SHP77 treated with DMSO at 0.1 percent for 48 hours (cell line): ENCODE measurements around the gene TNNT1.
A peak's percentile ranks its signal among the peaks of the same experiment; 100 is the strongest.
"Not testable (repeated sequence)": the region's sequence is repeated elsewhere in the genome, so short reads cannot be mapped to it uniquely, and the experiment has no call there.

ENCODE experiments used
- DNase-seq: peaks from one replicate; lab custom pipeline; 2025; lab: John Stamatoyannopoulos, UW

The TNNT1 gene

GRCh38 chr19:55169136-55169535 lies 20.1 kb upstream of the TNNT1 start:
- DNase-seq, result no peak

- peak; percentile 89 for DNase-seq
These were observed 17.7 kb upstream of the TNNT1 start, which contains the start of gene DNAAF3 for GRCh38 chr19:55166530-55167268. TSS of gene DNAAF3 (minus strand) at chr19:55166613. CDS start at chr19:55166413, 200 bp downstream.

DNA sequence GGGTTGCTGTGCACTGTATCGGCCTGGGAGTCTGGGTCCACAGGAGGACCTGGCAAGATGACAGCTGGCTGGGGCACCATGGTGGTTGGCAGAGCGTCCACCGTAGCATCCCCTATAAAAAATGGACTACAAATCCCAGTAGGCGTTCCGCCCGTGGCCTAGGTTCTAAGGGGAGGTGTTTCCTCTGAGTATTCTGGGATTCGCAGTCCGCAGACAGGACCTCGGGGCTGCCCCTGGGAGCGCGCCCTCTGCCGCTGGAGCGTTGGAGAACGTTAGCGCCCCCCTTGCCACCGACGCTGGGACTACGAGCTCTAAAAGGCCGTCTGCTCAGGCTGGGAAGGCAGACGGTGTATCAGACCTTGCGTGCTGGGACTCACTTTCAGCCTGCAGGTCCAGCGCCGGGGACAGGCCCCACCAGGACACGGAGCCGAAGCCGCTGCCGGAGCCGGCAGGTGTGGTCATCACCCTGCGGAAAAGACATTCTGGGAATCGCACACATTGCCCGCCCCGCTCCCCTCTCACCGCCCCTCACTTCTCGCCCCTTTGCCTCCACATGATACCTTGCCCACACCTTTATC lies 17.0 kb upstream of the TNNT1 start:
- peak; percentile 82 for DNase-seq

DNA sequence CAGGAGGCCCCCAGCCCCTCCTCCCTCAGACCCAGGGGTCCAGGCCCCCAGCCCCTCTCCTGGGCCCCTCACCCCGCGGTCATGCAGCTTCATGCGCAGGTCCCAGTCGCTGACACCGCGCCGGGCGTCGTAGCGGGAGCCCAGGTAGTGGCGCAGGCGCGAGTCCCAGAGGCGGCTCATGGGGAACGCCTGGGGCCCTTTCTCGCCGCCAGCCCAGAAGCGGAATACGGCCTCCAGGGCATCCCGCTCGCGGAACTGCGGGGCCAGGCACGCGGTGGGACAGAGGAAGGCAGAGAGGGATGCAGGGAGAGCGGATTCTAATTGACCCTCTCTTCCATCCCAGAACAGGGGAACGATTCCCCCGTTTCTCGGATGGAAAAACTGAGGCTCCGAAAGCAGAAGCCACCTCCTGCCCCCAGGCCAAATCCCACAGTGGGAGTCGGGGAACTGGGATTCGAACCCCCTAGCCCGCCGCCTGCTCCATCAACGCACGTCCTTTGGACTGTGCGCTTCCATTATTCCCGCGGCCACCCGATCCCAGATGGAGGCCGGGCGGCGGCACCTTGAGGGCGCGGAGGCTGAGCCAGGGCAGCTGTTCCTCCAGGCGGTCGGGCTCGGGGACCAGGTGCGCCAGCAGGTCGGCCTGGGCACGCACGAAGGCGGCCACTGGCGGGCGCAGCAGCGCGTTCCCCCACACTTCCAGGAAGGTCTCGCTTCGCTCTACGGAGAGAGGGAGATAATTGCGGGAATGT lies 12.7 kb upstream of the TNNT1 start:
- DNase-seq, result no peak

DNA sequence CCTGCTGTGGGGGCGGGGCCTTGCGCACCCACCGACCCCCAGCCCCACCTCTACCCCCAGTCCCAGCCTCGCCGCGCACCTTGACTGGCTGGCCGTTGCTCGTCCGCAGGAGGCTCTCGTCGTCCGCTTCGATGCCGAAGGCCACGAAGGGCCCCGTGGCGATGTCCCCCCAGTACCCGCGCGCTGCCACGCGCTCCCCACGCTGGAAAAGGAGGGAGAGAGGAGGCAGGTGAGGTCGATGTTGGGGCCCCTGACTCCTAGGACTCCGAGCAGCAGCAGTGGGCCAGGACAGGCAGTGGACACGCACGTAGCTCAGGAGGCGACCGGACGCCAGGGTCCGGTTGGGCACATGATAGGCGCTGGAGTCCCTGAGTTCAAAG lies 12.0 kb upstream of the TNNT1 start:
- DNase-seq, result no peak

DNA sequence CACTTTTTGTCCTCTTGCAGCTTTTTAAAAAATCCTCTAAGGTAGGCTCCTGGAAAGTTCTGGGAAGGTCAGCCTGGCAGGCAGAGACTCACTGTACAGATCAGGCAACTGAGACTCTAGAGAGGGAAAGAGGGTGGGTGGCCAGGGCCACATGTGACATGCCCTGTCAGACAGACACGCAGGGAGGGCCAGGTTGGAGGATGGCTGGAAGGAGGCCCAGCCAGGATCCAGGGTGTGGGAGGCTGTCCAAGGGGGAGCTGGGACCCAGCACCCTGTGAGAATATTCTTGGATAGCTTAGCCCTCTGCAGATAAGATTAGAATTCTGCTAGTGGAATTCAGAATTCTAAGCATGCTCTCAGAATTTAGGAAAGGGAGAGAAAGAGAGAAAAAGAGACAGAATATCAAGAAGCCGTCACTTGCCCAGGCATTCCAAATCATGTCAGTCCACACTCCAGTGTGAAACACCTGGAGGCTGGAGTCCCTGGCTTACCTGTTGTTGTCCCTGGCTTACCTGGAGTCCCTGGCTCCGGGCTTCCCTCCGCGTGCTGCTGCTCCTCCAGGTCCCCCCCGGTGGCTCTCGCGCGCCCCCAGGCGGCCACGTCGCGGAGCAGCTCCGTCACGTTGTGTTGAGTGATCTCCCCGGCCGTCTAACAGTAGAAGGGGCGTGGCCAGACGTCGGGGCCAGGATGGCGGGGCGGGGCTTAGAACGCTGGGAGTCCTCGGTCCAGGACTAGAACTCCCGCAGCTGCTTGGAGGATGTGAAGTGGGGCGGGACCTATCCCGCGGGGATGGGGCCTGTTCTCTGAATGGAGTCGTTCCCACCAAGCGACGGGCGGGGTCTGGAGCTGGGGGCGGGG lies 11.4 kb upstream of the TNNT1 start:
- peak; percentile 91 for DNase-seq

- DNase-seq, result no peak
These were observed 10.1 kb upstream of the TNNT1 start for GRCh38 chr19:55158848-55159749.

DNA sequence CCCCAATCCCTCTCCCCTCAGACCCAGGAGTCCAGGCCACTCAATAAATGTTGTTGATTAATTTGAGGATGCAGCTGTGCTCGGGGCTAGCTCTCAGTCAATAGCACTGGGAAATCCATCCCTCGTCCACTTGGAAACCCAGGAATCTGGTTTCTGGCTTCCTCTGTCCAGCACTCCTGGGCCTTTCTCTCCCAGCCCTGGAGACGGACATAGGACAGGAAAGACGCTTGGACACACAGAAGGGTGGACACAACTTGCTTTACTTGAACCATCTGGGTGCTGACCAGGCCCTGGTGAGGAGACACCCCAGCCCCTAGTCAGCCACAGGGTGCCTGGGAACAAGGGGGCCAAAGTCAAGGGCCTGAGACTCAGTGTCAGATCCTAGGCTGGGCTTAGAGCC lies 9.4 kb upstream of the TNNT1 start:
- no peak for DNase-seq

- no peak for DNase-seq
These were observed 8.3 kb upstream of the TNNT1 start, which contains the start of gene TNNI3 for GRCh38 chr19:55157064-55157908. TSS of gene TNNI3 (minus strand) at chr19:55157732. CDS start at chr19:55157589, 143 bp downstream.

DNA sequence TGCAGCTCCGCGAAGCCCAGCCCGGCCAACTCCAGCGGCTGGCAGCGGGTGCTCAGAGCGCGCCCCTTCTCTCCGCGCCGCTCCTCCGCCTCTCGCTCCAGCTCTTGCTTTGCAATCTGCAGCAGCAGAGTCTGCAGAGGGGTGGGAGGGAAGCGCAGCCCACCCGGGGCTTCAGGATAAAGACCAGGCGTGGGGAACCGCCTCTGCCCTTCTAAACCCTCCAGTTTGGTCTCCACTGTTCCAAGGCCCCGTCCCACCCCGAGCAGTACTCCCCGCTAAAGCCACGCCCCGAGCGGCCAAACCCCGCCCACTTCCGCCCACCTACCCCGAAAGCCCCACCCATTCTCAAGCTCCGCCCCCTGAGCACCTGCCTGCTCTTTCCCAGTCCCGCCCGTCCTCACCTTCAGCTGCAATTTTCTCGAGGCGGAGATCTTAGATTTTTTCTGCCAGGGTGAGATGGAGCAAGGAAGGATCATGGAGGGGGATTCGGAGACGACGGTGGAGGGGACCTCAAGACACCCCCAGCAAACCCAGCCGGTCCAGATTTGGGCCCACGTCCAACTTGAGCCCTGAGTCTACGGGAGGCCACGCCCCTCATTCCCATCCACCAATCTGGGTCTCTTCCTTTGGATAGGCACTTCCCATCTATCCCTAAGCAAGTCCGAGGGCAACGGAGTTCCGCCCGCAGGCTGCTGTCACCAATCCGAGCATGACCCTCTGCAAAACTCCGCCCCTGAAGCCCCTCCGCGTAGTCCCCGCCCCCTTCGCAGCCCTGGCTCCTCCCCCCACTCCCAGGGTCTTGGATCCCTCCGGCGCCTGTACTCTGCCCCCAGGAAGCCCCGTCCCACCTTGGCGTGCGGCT lies 7.4 kb upstream of the TNNT1 start:
- DNase-seq, result peak; percentile 91

DNA sequence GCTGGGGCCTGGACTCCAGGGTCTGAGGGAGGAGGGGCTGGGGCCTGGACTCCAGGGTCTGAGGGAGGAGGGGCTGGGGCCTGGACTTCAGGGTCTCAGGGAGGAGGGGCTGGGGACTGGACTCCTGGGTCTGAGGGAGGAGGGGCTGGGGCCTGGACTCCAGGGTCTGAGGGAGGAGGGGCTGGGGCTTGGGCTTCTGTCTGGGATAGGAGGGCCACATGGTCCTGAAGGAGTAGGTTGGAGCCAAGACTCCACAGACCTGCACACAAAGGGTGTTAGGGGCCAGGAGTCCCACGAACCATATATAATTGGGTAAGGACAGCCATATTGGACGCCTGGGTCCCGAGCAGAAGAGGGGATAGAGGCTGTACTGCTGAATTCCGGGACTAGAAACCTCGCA lies 6.8 kb upstream of the TNNT1 start:
- not testable (repeated sequence) for DNase-seq

DNA sequence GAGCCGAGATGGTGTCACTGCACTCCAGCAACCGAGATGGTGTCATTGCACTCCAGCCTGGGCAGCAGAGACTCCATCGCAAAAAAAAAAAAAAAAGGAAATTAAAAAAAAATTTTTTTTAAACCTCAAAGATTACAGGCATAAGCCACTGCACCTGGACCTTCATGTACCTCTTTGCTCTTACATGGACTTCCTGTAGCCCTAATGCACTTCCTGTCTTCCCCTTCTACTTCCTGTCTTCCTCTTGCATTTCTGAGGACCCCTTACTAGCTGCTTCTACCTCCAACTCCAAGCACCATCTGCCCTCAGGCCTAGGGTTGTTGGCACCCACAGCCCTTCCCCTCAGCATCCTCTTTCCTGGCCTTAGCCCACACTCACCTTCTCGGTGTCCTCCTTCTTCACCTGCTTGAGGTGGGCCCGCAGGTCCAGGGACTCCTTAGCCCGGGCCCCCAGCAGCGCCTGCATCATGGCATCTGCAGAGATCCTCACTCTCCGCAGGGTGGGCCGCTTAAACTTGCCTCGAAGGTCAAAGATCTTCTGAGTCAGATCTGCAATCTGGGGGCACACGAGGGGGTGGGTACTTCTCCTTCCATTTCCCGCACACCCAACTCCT lies 4.8 kb upstream of the TNNT1 start:
- DNase-seq, result no peak

- no peak for DNase-seq
These were observed 3.0 kb upstream of the TNNT1 start for GRCh38 chr19:55152017-55152416.

GRCh38 chr19:55147545-55148251 lies 1.3 kb downstream of the TNNT1 start:
- DNase-seq, result no peak

GRCh38 chr19:55146705-55147273 lies 2.2 kb downstream of the TNNT1 start:
- DNase-seq, result peak; percentile 30

DNA sequence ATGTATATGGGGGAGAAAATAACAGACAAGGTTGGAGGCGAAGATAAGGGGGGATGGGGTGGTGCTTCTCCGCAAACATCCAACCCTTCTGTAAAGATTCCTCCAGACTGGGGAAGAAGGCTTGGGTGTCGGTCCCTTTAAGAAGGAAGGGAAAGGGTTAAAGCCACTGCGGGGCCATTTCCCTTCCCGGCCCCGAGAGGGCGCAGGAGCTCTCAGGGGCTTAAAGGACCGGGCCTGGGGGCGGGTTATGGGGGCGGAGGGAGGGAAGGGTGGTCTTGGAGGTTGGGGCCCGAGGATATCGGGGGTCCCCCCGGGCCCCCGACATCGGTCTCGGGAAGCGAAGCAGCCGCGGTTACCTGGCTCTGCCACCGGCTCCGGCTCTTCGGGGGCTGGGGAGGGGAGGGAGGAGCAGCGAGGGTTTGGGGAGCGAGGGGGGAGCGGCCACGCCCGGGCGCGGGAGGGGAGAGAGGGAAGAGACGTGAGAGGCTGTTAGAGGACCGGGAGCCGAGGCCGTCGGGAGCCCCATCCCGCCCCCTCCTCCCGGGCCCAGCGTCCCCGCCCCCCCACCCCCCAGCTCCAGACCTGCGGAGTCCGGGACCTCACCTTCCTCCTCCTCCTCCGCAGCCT lies 2.8 kb downstream of the TNNT1 start:
- no peak for DNase-seq

DNA sequence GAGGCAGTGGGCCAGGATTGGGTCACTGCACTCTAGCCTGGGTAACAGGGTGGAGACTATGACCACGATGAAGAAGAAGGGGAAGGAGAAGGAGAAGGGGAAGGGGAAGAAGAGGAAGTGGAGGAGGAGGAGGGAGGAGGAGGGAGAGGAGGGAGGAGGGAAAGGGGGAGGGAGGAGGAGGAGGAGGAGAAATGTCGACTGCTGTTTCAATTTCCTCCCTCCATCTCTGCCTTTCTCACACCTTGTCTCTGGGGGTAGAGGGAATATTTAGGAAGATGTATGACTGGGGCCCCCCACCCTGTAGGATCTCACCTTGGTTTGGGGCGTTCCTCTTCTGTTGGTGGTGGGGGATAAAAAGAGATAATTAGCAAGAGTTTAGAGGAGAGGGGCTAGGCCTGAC lies 3.8 kb downstream of the TNNT1 start:
- DNase-seq, result no peak
